NCI-H748 treated with DMSO at 0.1 percent for 48 hours (cell line): ENCODE results near the gene COL4A2.

Source experiments
- DNase-seq: peaks from one replicate; lab custom pipeline; 2025; lab: John Stamatoyannopoulos, UW

Gene COL4A2

DNA sequence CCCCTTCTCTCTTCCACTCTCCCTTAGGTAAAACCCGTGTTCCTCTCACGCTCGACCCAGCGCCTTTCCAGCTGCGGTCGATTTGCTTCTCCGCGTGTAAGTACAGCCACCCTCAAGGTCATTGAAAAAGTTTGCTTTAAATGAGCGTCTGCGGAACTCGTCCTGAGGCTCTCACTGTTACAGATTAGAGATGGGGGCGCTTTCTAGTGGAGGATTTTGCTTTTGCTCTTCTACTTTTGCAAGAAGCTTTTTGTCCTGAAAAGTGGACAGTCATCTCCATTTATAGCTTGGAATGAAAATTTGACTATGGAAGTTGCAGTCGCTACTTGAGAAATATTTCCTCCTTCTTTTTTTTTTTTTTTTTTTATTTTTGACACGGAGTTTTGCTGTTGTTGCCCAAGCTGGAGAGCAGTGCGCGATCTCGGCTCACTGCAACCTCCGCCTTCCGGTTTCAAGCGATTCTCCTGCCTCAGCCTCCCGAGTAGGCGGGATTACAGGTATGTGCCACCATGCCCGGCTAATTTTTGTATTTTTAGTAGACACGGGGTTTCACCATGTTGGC, 255.0 kb downstream of the COL4A2 start:
- DNase-seq: no peak
